GM19455 (cell line): ENCODE data around the gene UNC50.

Source experiments
- ATAC-seq: cut with Tn5 transposase; IDR thresholded peaks from one replicate; pipeline ENCODE4 v1.9.1; 2021; ENCODE audit not compliant: unreplicated experiment

The UNC50 gene

GRCh38 chr2:98608116-98608961 is at the start of gene UNC50, which contains the start of gene COA5:
Gene UNC50, plus strand, starts transcription at chr2:98608589. Its CDS starts 1,171 bp downstream, at chr2:98609760.
Gene COA5, minus strand, starts transcription at chr2:98608512. Its CDS starts 107 bp downstream, at chr2:98608405.
- peak; percentile 91 for ATAC-seq

DNA sequence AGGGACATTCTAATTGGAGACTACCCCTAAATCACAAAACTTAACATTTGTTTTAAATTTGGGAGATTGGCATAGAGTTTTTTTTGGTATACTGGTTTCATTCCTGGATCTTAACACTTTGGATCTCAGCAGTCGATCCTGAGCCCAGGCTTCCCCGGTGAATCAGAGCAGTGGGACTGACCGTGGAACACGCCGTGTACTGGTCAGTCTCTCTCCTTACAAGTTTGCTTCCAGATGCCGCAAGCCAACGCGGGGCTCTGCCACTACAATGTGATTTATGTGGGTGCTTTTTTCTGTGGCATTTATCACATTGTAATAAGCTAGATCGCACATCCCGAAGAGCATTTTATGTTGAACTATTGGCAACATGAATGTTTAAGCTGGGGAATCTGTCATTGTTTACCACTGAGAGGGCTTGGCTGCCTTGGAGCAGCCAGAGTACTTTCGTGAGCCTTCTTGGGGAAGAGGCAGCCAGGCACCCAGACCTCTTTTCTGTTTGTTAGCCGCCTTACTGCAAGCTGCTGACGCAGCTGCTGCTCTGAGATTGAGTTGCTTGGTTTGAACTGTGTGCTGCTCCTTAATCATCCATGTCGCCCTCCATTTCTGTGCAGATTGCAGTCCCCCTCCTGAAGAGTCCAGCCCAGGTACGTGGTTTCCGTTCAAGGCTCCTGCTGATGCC is 49.4 kb upstream of the UNC50 start:
- no peak for ATAC-seq

GRCh38 chr2:98559581-98559980 is 48.8 kb upstream of the UNC50 start:
- ATAC-seq: no peak

DNA sequence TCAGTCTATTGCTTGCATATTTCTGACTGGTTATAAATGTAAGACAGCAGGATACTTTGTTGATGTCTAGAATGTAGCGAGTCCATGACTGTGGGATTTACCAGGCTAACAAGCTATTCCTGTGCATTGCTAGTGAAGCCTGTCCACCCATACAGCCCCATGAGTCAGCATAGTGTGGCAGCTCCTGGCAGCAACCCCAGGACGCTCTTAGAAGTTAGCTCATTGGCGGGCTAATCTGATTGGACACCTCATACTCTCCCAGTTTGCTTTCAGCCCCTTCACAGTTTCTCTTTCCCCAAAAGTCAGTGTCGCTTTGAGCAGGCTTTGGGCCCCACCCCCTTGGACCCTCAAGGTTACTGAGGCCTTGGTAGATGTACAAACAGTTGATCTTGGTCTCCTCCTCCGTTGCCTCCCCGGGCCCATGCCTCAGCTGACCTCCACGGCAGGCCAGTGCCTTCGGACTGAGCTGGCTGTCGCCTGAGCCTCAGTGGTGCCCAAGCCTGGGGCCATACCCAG is 48.1 kb upstream of the UNC50 start:
- ATAC-seq: no peak

- no peak for ATAC-seq
Measured at GRCh38 chr2:98561018-98561417, 47.4 kb upstream of the UNC50 start.

- no peak for ATAC-seq
Measured at GRCh38 chr2:98561902-98562695, 46.3 kb upstream of the UNC50 start.

- ATAC-seq: no peak
Measured at GRCh38 chr2:98563394-98563793, 45.0 kb upstream of the UNC50 start.

DNA sequence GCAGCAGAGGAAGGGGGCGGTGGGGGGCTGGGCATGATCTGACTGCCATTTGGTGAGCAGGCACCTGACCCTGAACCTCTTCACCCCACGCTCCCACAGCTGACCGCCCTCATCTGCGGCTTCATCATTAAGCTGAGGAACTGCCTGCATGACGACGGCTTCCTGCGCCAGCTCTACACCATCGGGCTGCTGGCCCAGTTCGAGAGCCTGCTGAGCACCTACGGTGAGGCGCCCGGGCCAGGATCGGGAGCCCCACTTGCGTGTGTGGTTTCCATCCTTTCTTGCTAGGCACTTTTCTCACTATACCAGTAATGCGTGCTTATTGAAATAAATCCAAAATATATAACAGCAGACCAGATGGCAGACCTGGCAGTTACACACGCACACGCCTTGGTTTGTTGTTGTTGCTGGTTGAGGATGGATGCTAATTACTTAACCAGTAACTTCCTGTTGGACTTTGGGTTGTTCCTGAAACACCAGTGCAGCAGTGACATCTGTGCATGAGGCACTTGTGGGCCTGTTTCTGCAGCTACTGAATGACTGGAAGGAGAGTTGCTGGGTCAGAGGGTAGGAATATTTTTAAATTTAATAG is 43.8 kb upstream of the UNC50 start:
- no peak for ATAC-seq

DNA sequence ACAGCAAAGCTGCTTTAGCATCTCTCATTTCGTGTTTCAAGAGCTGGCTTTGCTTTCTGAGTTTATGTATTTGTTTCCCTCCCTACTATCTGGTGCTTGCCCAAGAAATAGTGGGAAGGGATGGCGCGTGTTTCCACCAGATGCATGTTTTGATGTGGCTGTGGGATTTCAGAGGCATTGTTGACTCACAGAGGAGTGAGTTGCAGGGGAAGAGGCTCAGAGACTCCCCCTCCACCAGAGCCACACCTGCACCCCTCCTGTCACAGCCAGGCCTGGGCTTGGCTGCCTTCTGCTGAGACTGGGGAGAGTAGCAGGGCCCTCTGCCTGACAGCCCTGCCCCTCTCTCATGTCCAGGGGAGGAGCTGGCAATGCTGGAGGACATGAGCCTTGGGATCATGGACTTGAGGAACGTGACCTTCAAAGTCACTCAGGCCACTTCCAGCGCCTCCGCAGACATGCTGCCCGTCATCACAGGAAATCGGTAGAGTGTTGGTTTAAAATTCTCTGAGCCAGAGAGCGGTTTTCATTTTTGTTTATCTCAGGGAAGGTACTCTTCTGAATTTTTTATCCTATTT is 43.0 kb upstream of the UNC50 start:
- no peak for ATAC-seq

DNA sequence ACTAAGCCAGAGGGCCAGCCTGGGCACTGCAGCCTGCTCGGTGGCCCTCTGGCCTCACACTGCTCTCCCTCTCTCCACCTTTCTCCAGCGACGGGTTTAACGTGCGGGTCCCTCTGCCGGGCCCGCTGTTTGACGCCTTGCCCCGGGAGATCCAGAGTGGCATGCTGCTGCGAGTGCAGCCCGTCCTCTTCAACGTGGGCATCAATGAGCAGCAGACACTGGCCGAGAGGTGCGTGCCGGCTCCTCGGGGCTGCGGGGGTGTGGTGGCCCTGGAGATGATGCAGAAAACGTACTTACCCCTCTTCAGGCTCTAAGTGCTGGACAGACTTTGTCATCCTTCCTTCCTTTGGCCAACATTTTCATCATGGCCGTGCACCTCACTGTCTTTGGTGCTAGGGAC is 42.4 kb upstream of the UNC50 start:
- no peak for ATAC-seq

DNA sequence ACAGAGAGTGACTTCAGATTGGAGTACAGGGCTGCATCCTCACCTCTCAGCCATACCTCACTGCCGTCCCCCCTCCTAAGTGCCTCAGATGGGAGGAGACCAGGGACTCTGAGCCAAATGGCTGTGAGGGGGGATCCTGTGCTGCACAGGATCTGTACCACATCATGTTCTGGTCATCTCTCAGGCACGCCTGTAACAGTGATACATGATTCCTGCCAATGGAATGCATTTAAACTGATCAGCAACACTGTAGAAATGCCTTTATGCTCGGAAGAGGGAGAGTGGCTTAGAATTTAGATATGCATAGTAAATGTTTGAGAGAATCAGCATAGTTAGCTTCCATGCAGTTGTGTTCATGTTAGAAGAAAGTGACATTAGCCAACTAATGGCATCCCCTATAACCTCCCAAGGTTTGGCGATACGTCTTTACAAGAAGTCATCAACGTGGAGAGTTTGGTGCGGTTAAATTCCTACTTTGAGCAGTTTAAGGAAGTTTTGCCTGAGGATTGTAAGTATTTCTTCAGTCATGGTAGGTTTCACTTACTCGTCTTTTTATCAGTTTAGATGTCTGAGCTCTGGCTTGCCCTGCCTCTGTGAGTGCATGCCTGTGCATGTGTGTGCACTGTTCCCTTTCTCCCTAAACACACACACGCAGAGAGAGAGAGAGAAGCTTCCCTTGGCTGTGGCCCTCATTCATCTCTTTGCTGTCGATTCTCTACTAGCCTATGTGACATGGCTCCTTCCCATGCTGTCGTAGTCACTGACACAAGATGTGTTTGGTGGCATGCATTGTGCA is 40.0 kb upstream of the UNC50 start:
- no peak for ATAC-seq

DNA sequence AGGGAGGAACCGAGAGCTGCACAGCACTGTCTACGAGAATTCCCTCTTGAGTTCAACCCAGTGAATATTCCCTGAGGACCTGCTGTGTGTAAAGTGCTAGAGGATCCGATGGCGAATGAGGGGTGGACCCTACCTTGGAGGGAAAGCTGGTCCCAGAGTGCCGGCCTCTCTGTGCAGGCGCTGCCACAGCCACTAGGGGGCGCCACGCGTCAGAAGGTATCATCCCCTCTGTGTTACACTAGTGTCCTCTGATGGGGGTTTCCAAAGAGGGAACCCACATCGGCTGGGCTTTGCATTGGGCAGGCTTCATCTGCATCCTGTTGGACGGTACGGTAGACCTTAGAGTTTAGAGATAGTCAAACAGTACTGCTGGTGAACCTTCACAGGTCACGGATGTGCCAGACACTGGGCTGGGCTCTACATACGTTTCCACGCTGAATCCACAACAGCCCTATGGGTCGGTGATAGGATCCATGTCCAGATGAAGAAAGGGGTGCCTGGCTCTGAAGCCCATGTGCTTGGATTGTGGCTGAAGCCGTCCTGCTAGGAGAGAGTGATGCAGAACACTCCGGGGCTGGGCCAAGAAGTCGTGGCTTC is 39.1 kb upstream of the UNC50 start:
- ATAC-seq: no peak

DNA sequence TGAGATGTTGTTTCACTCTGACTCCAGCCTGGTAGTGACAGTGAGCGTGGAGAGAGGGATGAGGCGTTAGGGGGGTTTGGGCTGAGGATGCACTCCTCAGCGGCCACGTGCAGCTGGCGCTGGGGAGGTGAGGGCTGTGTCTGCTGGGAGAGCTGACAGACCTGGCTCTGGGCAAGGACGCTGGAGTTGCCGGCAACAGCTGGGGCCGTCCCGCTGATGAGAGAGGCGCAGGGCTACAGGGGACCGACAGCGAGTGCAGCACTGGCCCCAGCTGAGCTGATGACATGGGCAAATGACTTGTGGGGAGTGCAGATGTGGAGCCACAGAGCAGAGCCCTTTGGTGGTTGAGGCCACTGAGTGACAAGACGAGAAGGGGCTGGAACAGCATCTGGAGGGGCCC is 38.5 kb upstream of the UNC50 start:
- ATAC-seq: no peak

DNA sequence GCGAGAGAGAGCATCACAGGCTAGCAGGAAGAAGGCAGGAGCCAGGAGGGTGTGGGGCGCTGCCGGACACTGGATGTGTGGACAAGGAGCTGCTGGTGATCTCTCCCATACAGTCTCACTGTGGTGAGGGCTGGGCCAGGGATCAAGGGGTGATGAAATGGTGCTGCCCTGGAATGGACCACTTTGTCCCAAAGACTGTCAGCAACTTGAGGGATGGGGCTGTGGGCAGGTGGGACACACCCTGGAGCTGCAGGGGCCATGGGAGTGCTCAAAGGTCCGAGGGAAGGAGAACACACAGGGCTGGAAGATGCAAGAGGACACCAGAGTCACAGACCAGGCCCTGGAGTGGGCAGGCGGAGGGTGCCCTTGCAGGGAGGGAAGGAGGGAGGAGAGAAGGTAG is 38.0 kb upstream of the UNC50 start:
- ATAC-seq: no peak

GRCh38 chr2:98571121-98571701 is 37.2 kb upstream of the UNC50 start:
- no peak for ATAC-seq

DNA sequence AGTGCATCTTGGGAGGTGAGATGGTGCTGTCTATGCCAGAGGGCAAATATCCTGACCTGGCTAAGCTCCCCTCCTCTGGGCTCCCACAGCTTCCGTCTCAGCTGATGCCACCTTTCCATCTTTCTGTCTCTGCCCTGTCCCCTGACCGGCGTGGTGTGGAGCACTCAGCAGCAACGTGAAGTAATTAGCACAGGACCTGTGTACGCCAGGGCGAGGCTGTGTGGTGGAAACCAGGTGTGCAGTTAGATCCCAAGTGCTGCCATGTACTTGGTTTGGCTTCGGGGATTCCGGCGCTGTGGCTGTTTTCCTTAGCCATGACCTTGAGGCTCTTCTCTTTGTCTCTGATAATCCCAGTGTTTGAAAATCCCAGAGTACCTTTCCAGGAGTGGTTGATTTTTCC is 36.6 kb upstream of the UNC50 start:
- no peak for ATAC-seq

DNA sequence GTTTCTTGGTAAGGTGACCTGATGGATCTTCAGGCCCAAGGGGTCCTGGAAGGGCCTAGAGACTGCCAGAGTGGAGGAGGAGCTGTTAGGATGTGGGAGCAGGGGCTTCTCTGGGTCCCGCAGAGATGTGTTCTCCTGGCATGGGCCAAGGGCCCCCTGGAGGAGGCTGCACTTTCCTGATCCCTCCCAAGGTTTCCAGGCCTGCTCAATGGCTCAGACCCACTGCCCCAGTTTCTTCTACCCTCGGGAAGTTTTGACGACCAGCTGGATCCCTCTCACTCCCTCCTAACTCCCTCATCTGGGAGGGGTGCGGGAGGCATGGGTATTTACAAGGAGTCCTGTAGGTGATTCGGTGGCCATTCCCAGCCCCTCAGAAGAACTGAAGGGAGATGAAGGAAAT is 36.2 kb upstream of the UNC50 start:
- no peak for ATAC-seq

GRCh38 chr2:98572676-98573075 is 35.7 kb upstream of the UNC50 start:
- no peak for ATAC-seq

DNA sequence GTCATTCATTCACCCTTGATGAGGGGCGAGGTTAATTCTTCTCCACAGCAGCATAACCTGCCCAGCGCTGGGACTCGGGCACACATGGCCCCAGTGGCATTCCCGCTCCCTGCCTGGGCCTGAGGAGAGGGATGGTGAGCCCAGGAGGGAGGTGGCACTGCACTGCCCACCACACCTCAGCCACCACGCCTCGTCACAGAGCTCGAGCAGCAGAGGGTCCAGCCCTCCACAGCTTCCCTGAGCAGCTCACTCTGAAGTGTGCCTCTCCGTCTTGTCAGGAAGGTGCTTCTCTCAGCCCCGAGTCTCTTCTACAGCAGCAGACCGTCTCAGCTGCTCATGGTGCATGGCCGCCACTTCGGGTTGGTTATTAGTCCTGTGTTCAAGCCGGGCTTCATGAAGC is 35.0 kb upstream of the UNC50 start:
- ATAC-seq: no peak
